Lower leg skin (tissue), 3 donors: ENCODE measurements around the gene MAPK8IP3.
"Not testable (repeated sequence)": the region's sequence is repeated elsewhere in the genome, so short reads cannot be mapped to it uniquely, and the experiment has no call there.

Experiments
- POLR2A ChIP-seq, 2 donors: fragments of 450-650 bp; IDR thresholded peaks; one replicate each; pipeline ENCODE4 v1.6.1; 2016 to 2017; ENCODE audit warnings: antibody characterized with exemption in 2 of 2, mild to moderate bottlenecking in 1 of 2, moderate library complexity in 1 of 2
- TF ChIP-seq, protein P1 (sequence below), 3 donors: fragments of 450-650 bp; IDR thresholded peaks; one replicate each; pipeline ENCODE4 v1.5.1; 2016; ENCODE audit warnings: antibody characterized with exemption in 3 of 3, mild to moderate bottlenecking in 3 of 3, moderate library complexity in 2 of 3

GRCh38 chr16:1732551-1732987, 26.6 kb downstream of the MAPK8IP3 start:
- not testable (repeated sequence) for TF ChIP-seq POLR2A (IDR thresholded peaks at IDR 0.05)
- TF ChIP-seq, protein P1, sequence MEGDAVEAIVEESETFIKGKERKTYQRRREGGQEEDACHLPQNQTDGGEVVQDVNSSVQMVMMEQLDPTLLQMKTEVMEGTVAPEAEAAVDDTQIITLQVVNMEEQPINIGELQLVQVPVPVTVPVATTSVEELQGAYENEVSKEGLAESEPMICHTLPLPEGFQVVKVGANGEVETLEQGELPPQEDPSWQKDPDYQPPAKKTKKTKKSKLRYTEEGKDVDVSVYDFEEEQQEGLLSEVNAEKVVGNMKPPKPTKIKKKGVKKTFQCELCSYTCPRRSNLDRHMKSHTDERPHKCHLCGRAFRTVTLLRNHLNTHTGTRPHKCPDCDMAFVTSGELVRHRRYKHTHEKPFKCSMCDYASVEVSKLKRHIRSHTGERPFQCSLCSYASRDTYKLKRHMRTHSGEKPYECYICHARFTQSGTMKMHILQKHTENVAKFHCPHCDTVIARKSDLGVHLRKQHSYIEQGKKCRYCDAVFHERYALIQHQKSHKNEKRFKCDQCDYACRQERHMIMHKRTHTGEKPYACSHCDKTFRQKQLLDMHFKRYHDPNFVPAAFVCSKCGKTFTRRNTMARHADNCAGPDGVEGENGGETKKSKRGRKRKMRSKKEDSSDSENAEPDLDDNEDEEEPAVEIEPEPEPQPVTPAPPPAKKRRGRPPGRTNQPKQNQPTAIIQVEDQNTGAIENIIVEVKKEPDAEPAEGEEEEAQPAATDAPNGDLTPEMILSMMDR (IDR thresholded peaks at IDR 0.05), result not testable (repeated sequence)
